GM18519 (cell line): ENCODE data around the gene RGS12.

Experiments
- ATAC-seq: cut with Tn5 transposase; IDR thresholded peaks from one replicate; pipeline ENCODE4 v1.9.1; 2021; ENCODE audit warnings: mild to moderate bottlenecking, moderate library complexity; ENCODE audit not compliant: unreplicated experiment, low FRiP score

Gene RGS12

DNA sequence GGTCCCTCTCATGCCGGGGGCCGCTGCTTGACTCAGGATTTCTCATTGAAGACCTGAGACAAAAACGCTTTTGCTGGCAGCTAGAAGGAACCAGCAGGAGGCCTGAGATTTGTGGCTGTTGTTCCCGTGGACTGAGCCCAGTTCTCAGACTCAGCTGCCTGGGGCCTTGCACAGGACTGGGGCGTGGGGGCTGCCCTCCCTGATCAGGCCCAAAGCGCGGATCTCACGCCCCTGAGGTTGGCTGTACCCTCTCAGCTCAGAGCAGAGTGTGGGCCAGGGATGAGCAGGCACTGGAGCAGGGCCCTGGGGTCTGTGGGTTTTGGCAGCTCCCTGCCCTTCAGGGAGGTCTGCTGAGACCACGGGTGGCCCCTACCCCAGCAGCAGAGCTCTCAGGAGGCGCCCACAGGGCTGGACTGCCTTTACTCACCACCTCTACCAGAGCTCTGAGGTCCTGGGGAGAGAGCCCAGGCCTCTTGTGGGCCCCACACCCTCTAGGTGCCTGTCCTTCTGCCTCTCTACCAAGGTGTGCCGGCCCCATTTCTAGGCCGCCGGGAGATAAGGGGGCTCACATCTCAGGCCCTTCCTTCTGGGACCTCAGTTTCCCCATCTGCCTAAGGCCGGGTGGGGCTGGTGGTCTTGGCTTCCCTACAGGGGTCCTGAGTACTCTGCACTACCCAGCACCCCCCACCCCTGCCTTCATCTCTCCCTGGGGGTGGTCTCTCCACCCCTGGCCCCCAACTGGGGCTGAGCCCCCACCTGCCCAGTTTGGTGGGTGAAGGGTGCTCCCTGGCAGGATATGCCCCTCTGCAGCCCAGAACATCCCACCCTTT is 38.3 kb upstream of the RGS12 start:
- no peak for ATAC-seq

DNA sequence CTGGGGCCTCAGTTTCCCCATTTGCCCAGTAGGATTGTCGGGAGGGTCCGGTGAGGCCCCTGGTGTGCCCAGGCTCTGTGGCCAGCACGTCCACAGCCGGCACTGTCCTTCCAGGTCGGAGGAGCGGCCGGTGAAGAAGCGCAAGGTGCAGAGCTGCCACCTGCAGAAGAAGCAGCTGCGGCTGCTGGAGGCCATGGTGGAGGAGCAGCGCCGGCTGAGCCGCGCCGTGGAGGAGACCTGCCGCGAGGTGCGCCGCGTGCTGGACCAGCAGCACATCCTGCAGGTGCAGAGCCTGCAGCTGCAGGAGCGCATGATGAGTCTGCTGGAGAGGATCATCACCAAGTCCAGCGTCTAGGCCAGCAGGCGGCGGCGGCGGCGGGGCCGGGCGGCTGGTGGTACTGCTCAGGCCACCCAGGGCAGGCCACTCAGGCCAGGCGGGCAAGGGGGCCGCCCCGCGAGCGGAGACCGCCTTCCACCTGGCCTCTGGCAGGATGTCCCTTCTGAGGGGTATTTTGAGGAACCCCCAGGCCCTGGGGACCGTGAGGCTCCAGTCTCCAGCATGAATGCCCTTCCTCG is 37.1 kb upstream of the RGS12 start:
- no peak for ATAC-seq

DNA sequence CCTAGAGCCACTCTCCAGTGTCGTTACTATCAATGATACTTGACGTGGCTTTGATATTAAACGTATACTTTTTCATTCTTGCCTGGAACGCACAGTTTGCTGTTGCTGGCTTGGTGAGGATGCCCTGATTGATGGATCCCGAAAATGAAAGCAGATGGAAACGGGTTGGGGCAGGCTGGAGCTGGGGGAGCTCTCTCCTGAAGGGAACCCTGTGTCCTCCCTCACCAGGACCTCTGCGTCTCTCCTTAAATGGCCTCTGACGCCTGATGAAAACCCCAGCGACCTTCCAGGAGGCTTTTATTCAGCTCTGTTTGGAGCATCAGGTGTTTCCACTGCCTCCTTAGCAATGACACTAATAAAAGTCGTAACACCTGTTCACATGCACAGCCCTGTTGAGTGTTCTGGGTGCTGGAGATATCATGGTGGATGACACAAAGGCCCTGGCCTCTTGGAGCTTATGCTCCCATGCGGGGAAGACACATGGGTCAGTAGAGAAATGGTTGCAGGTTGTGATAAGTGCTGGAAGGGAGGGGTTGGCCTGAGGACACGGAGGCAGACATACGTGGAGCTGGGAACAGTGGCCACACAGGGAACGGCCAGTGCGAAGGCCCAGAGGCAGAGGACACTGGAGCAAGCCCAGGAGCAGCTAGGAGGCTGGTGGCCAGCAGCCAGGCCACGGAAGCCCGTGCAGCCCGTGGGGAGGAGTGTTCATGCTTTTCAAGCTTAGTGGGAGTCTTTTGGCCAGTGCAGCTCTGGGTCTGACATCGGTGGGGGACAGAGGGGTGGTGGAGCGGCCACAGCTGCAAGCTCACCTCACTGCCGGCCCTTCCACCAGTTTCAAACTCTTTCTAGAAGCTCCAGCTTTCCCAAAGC is 36.4 kb upstream of the RGS12 start:
- ATAC-seq: no peak

DNA sequence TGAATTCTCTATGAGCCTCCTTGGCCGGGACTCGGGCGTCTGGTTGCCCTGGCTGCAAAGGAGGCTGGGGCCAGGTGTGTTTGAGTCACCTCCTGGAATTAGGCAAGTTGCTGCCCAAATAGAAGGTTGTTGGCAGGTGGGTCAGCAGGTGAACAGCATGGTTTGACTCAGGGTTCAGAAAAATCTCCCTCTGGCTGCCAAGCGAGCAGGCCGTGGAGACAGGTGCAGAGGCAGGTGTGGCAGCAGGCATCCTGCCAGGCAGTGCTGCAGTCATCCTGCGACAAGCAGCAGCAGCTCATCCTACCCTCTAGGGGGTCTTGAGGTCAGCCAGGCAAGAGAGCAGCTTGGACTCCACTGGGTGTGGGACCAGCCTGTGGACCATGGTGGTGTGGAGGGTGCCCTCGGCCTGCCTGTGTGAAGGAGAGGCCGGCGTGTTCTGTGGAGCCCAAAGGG is 35.7 kb upstream of the RGS12 start:
- ATAC-seq: no peak

DNA sequence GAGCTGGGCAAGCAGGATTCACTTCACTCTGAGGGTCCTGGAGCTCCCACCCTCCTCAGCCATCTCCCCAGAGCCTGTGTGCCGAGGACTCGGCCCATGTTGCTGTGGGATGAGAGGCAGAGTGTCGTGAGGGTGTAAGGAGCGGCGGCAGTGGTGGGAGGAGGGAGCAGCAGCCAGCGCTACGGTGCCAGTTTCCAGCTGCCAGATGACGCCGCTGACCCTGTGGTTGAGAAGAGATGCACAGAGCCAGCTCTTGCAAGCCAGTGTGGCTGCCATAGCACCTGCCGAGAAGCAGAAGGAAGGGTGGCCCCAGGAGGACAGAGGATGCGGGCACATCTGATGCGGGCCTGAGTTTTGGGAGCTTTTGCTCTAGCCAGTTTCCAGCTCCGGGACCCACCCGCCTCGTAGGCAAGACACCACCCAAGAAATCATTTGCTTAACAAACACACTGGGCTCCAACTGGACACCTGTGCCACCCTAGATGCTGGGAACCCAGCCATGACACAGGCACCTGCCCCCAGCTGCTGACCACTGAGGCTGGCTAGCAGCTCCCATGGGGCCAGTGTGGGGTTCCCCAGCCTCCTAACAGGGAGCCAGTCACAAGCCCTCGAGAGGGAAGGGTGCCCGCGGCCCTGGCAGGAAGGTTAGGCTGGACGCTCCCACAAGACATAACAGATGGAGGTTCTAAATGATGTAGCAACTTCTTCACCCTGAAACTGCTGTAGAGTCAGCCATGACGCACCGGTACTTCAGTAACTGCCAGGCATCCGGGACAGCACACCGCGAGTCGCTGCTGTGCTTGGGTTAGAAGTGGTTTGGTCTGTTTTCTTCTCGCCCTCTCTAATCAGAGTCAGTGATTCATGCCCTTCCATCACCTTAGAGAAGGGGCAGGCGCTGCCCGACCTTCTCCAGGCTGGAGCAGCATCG is 35.0 kb upstream of the RGS12 start:
- ATAC-seq: no peak

DNA sequence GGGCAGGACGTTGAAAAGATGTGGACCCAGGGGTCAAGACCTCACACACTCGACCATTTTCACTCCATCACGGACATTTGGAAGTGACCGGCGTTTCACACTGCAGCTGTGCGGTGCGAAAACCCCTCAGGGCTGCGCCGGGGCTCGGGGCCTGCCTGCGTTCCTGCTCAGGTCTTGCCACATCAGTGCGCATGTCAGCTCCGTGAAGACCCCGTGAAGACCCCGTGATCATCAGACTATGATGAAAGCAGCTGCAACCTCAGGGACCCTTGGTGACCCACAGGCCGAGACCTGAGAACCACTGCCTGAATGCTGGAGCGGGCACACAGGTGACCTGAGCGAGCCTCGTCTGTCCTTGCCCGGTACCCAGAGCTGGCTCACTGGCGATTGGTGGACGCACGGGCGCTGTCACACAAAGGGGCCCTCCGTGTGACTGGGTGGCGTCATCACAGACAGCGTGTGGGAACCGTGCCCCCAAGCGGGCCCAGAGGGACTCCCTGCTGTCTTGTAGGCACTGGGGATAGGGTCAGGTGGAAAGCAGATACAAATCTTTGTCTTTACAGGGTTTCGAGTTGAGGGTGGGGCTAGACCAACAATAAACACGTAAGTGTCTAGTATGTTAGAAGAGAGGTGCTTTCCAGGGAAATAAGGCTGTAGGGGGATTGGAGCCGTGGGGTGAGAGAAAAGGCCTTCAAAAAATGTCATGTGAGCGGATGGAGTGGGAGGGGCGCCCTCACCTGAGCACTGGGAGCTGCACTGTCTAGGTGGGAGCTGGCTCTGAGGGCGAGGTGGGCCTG is 31.2 kb upstream of the RGS12 start:
- ATAC-seq: no peak

DNA sequence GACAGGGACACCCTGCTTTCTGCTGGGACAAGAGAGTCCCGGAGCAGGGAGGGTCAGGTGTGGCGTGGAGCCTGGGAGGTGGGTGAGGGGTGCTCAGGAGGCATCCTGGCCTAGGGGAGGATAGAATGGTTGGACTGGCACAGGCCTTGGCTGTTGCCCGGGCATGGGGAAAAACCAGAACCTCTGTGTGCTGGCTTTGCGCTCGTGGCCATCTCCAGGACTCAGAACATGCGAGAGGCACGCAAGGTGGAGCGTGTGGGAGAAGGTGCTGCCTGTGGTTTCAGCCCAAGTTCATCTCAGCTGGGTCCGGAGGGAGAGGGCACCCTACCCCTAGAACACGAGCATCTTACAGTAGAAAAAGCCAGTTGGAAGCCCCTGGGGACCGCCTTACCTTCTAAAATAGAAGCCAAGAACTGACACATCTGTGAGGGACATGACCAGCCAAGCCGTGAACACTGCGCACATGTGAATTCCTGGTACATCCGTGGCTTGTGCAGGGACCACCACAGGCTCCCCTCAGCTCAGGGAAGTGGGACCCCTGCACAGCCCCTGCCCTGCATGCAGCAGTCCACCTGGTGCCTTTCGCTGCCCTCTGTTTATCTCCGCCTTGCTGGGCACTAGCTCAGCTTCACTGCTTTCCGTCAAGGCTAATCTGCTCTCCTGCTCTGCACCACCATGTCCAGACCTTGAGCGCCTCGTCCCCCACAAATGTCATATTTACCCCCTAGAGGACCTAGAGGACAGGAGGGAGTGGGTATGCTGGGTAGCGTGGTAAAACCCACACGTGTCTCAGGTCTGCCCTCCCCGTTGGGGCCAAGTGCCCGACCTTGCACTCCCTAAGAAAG is 30.4 kb upstream of the RGS12 start:
- no peak for ATAC-seq

DNA sequence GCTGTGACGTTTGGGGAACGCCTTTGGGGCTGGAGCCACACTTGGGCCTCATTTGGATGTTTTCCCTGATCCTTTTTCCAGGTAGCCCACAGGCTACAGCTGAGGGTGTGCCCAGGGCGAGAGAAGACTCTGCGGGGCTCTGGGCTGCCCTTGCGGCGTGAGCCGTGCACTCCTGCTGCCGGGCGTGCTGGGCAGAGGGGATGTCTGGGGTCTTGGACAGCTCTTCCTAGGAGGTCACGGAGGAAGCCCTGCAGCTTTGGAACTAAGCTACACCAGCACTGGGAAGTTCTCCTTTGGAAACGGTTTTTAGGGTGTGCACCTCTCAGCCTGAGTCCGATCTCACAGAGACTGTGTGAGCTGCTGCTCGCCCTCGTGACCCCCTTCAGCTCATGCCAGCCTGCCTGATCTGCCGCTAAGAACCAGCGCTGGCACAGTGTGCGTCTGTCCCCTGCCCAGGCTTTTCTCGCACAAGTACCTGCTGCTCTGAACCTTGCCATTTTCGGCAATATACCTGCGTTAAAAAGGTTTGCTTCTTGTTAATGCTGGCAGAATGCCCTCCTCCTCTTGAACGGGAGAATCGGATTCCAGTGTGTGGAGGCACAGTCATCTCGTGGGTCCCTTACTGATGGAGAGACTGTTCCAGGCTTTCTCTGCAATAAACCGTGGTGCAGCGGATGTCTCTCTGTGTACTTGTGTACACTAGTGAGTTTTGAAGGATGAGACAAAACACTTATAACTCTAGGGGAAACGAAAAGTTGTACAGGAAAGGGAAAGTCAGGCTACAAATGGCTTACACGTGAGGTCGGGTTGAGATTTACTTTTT is 29.6 kb upstream of the RGS12 start:
- no peak for ATAC-seq

DNA sequence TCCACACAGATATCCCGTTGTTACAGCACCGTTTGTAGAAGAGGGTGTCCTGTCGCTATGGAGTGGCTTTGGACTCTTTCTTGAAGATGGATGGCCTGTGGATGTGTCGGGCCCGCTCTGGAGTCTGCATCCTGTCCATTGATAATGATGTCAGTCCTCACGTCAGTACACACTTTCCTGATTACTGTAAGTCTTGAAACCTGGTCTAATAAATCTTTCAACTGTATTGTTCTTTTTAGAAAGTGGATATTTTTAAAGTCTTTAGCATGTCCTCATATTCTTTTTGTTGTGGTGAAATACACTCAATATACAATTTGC is 29.0 kb upstream of the RGS12 start:
- no peak for ATAC-seq

DNA sequence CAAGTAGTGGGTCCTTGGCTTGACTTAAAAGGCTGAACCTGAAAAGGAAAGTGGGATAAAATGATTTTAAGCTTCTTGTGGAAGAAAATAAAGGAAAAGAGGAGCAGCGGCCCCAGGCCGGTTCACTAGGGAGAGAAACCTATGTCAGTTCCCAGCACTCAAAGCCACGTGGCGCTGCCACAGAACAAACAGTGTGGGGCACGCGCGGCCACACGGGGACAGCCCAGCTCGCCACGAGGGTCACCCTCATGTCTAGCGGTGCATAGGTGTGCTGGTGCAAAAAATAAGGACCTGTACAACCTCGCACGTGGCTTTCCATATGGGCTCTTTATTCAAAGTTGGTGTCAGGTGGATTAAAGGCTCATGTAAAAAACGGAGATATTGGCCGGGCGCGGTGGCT is 26.7 kb upstream of the RGS12 start:
- no peak for ATAC-seq

DNA sequence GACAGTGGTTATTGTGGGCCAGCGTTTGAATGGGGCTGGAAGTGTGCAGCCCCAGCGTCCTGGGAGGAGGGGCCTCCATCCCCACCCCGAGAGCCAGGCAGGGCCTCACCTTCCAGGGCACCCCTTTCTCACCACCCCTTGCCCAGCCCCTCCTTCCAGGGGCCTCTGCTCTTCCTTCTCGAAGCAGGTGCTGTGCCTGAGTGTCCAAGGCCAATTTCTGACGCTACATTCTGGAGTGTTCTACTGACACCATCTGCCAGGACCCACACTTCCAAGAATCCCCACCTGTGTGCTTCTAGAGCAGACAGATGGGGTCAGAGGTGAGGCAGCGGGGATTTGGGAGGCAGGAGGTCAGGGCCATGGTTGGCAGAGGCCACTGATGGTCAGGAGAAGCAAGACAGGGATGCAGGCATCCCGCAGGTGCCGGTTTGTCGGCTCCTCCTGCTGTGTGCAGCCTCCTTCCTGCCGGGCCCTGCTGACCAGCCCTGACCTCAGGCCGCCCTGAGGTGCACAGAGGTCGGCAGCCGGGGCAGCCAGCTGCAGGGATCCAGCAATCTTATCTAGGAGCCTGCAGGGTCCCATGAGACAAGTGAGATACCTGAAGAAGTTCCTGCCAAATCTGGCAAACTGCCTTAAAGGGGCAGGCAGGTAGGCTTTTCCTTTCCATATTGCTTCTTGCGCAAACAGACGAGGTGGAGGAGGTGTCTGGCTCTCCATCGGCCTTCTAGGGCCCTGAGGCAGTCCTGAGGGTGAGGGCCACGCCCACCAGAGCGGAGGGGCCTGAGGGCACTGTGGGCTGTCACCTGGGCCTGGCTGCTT is 25.0 kb upstream of the RGS12 start:
- no peak for ATAC-seq

DNA sequence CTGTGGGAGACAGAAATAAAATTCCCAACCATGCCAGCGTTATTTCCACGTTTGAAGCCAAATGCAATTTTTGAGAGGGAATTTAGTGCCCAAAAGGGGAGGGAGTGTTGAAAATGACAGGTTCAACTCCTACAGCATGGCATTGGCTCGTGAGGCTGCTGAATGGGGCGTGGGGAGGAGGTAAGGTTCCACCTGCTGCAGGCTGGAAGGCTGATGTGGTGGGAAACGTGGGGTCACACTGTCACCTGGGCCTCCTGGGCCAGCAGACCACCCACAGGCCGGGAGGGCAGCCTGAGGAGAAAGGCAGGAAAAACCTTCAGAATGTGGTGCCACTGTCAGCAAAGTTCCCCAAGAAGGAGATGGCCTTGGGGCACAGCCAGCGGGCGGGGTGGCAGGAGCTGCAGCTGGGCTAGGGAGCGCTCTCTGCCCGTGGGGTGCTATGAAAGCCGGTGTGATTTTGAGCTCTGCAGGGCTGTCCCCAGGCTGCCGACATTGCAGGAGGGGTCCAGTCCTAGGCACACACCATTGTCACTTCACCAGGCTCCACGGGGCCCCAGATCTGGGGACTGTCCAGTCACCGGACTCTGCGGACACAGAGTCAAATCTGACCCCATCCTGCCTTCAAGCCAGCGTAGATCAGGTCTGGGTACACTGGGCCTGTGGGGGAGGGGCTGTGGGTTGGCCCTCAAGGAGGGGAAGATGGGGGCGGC is 24.3 kb upstream of the RGS12 start:
- ATAC-seq: no peak

DNA sequence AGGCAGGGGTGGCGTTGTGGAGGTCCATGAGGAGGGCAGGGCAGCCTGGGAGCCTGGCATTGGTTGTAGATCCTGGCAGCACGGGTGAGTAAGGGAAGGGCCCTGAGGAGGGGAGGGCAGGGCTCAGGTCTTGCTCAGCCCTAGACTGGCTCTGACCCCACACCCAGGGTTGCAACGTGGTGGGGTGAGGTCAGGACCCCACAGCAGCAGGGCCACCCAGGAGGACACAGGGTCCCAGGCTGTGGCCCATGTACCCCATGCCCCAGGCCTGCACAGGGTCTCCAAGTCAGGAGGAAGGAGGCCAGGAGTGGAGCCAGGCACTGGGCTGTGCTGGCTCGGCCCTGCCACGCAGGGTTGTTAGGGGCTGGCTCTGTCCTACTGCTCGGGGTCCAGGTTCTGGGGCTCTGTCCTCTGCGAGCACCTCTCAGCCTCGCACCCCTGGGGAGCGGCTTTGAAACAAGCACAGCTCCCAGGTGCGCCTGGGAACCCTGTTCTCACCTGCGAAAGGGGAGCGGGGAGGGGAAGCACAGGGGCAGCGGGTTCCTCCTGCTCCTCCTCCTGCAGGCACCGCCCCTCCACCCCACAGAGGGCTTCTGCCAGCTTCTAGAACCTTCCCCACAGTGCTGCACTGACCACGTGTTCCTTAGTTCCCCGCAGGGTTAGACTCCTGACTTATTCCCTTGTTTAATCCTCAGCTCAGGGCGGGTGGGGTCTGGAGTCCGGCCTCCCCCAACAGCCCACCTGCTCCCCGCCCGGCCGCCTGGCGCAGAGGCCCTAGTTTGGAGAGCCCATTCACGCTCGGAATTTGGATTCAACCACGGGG is 23.5 kb upstream of the RGS12 start:
- ATAC-seq: no peak

DNA sequence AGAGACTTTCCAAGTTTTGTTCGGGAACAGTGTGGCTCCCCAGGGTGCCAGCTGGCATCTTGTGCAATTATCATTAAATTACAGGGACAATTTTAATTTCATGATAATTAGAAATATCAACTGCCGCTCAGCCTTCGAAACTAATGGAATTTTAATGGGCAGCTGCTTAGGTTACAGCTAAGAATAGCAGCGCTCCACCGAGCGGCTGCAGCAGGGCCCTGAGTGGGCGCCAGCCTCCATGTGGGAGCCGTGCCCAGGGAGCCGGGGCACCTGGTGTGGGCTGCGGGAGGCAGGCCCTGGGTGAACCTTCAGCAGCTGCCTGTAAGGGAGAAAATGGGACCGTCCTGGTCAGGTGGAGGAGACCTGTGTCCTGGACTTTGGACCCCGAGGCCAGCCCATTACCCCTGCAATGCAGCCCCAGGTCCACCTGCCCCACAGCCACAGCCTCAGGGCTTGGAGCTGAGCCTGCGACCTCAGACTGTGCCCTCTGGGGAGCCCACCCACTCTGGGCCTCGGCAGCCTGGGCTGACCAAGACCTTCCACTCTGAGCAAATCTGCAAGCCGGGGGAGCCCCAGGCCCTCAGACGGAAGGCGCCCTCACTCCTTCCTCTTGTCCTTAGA is 22.7 kb upstream of the RGS12 start:
- ATAC-seq: no peak

DNA sequence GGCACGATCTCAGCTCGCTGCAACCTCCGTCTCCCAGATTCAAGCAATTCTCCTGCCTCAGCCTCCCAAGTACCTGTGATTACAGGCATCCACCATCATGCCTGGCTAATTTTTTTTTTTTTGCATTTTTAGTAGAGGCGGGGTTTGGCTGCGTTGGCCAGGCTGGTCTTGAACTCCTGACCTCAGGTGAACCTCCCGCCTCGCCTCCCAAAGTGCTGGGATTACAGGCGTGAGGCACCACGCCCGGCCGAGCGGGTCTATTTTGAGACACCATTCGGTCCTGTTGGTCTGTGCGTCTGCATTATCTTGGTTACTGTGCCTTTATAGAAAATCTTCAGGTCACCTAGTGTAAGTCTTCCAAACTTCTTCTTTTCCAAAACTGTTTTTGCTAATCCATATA is 21.7 kb upstream of the RGS12 start:
- no peak for ATAC-seq
